Endothelial cell of umbilical vein (primary cell): ENCODE data around the gene SRGAP1. TPM values are rescaled to one million over a fixed set of nuclear protein-coding genes. Genes with fewer than 3 reads are reported as not detected.

Source experiments
- BruUV-seq: library from RNA; stranded (reverse); fragments of 400-500 nt; replicated peaks from 2 replicates; lab custom pipeline; 2021; lab: Mats Ljungman, UMichigan
- CTCF ChIA-PET: fragments of 300-600, 350-600 bp; sonication (Branson Sonifier 250); formaldehyde crosslinking; loops from one replicate; lab custom pipeline; 2021; ENCODE audit warnings: antibody characterized with exemption, inconsistent platforms; lab: Charles Lee
- POLR2A ChIA-PET: fragments of 300-600, 350-600 bp; sonication (Branson Sonifier 250); formaldehyde crosslinking; loops from one replicate; lab custom pipeline; 2021; ENCODE audit warnings: antibody characterized with exemption, inconsistent platforms; lab: Charles Lee
- DNase-seq: peaks from one replicate; pipeline ENCODE4 v3.0.0-alpha.2; 2011; ENCODE audit warnings: low read depth, low spot score
- FAIRE-seq: peaks from 2 replicates; lab custom pipeline; 2011; peaks lifted over from hg19 to GRCh38; lab: Jason Lieb, UNC
- H2AFZ ChIP-seq: 2 replicates; pipeline ENCODE4 v1.6.0; 2012; ENCODE audit warnings: low read depth, low read length, control low read depth, inconsistent platforms
- H3K27ac ChIP-seq: 2 replicates; pipeline ENCODE4 v1.5.1; 2011; ENCODE audit warnings: low read depth, mild to moderate bottlenecking, control low read depth, low read length, moderate library complexity; ENCODE audit not compliant: insufficient read depth
- H3K27me3 ChIP-seq, 2 experiments: 2 replicates each; pipeline versions ENCODE4 v1.6.0 to v1.6.1; 2011; ENCODE audit warnings: low read length in 2 of 2, mixed read lengths in 1 of 2; ENCODE audit not compliant: control insufficient read depth in 2 of 2, insufficient read depth in 2 of 2
- H3K36me3 ChIP-seq, 2 experiments: 2 replicates in 1 of 2; 3 replicates in 1 of 2; pipeline ENCODE4 v1.5.1; 2011; ENCODE audit warnings: low read length in 2 of 2, mild to moderate bottlenecking in 1 of 2, moderate library complexity in 1 of 2; ENCODE audit not compliant: control insufficient read depth in 2 of 2, insufficient read depth in 2 of 2; ENCODE audit errors: extremely low read depth in 1 of 2
- H3K4me1 ChIP-seq: 3 replicates; pipeline ENCODE4 v1.5.1; 2011; ENCODE audit warnings: mild to moderate bottlenecking, low read length; ENCODE audit not compliant: control insufficient read depth, insufficient read depth; ENCODE audit errors: extremely low read depth
- H3K4me2 ChIP-seq: 2 replicates; pipeline ENCODE4 v1.6.1; 2011; ENCODE audit warnings: low read length, control low read depth, mixed read lengths; ENCODE audit not compliant: insufficient read depth
- H3K4me3 ChIP-seq, 3 experiments: fragments of 200-600 bp in 1 of 3; sonication (generic), shearing (Covaris generic) in 1 of 3; replicated peaks in 1 of 3; 2 replicates each; pipeline ENCODE4 v1.5.1; 2011 to 2016; ENCODE audit warnings: control low read depth in 3 of 3, low read length in 3 of 3, mild to moderate bottlenecking in 2 of 3, inconsistent platforms in 1 of 3, low read depth in 1 of 3, moderate library complexity in 1 of 3; ENCODE audit not compliant: insufficient read depth in 1 of 3
- H3K79me2 ChIP-seq: 2 replicates; pipeline ENCODE4 v1.6.0; 2012; ENCODE audit warnings: low read length, inconsistent platforms; ENCODE audit not compliant: control insufficient read depth, insufficient read depth
- H3K9ac ChIP-seq: replicated peaks from 2 replicates; pipeline ENCODE3; 2011; ENCODE audit warnings: low read length, control low read depth; ENCODE audit not compliant: insufficient read depth; ENCODE audit errors: extremely low read depth
- H3K9me1 ChIP-seq: replicated peaks from 3 replicates; pipeline ENCODE4 v1.6.0; 2011; ENCODE audit warnings: mild to moderate bottlenecking, low read length; ENCODE audit not compliant: control insufficient read depth, insufficient read depth; ENCODE audit errors: extremely low read depth
- H3K9me3 ChIP-seq: replicated peaks from 2 replicates; pipeline ENCODE4 v1.5.1; 2012; ENCODE audit warnings: low read length, inconsistent platforms; ENCODE audit not compliant: control insufficient read depth, insufficient read depth
- H4K20me1 ChIP-seq: replicated peaks from 2 replicates; pipeline ENCODE3; 2011; ENCODE audit warnings: mild to moderate bottlenecking, low read length; ENCODE audit not compliant: control insufficient read depth, insufficient read depth; ENCODE audit errors: extremely low read depth
- CTCF ChIP-seq, 2 donors: IDR thresholded peaks; 1 replicate in 1 of 2; 2 replicates in 1 of 2; pipeline ENCODE4 v1.5.1; 2011; ENCODE audit warnings: low read length in 2 of 2, mild to moderate bottlenecking in 2 of 2, moderate library complexity in 2 of 2, control low read depth in 1 of 2, inconsistent platforms in 1 of 2, low read depth in 1 of 2; ENCODE audit not compliant: insufficient read depth in 1 of 2; ENCODE audit errors: extremely low read depth in 1 of 2
- EZH2 ChIP-seq: IDR thresholded peaks from 2 replicates; pipeline ENCODE4 v1.6.1; 2012; ENCODE audit warnings: borderline replicate concordance, low read depth, mild to moderate bottlenecking, moderate library complexity, low read length, inconsistent platforms; ENCODE audit not compliant: severe bottlenecking
- FOS ChIP-seq: IDR thresholded peaks from 2 replicates; pipeline ENCODE4 v1.6.1; 2011; ENCODE audit warnings: mild to moderate bottlenecking, low read length, moderate library complexity, borderline replicate concordance; ENCODE audit not compliant: insufficient read depth
- GATA2 ChIP-seq: IDR thresholded peaks from 2 replicates; pipeline ENCODE4 v1.7.0; 2011; ENCODE audit warnings: low read depth, mild to moderate bottlenecking, moderate library complexity, mixed read lengths, low read length; ENCODE audit not compliant: insufficient read length, insufficient read depth
- JUN ChIP-seq: IDR thresholded peaks from 2 replicates; pipeline ENCODE4 v1.6.1; 2011; ENCODE audit warnings: borderline replicate concordance, low read depth; ENCODE audit not compliant: insufficient read length, insufficient read depth
- MAX ChIP-seq: IDR thresholded peaks from 2 replicates; pipeline ENCODE4 v1.6.1; 2011; ENCODE audit not compliant: insufficient read depth, insufficient read length
- MYC ChIP-seq: IDR thresholded peaks from one replicate; pipeline ENCODE4 v1.6.1; 2011; ENCODE audit warnings: mild to moderate bottlenecking, low read depth, low read length
- POLR2A ChIP-seq: IDR thresholded peaks from 2 replicates; pipeline ENCODE4 v1.6.1; 2012; ENCODE audit warnings: low read depth, mild to moderate bottlenecking, control low read depth, low read length
- POLR2AphosphoS5 ChIP-seq: IDR thresholded peaks from 2 replicates; pipeline ENCODE4 v1.6.1; 2012; ENCODE audit warnings: low read depth, mild to moderate bottlenecking, control low read depth, low read length, moderate library complexity; ENCODE audit not compliant: insufficient read depth
- dilution Hi-C: fragments of 300-500 bp; cut with MboI; formaldehyde crosslinking; loops from one replicate; pipeline ENCODE4 v1.15.0; 2019; ENCODE audit warnings: low sequenced_read_pairs; ENCODE audit not compliant: extremely low pct_ligation_motif_present
- intact Hi-C: fragments of 100-400 bp; cut with micrococcal nuclease; formaldehyde crosslinking; loops from one replicate; pipeline ENCODE4 v1.10.0; 2022
- polyA plus RNA-seq, 4 experiments: library from polyadenylated mRNA; depleted of rRNA in 3 of 4; stranded (reverse) in 3 of 4; unstranded in 1 of 4; fragments of >200 nt; gene quantifications; 2 replicates each; pipeline versions ENCODE4 v1.2.1 to v1.2.3, GENCODE V29; 2011 to 2012; ENCODE audit warnings: missing spikeins in 1 of 4
- total RNA-seq: library from RNA; stranded (reverse); gene quantifications from 2 replicates; pipeline ENCODE4 v1.2.3, GENCODE V29; 2021

SRGAP1 gene
- total and polyA plus RNA-seq, 2 donors (not counting 3 experiments of a cell fraction or from before 2014, with no cell fraction given), result 4.9 to 16.3 TPM

GRCh38 chr12:64059685-64060084 is 215.2 kb downstream of the SRGAP1 start:
- ChIA-PET CTCF (interaction anchor here (1.1 to 1.6 kb wide), 3 partner anchors 162 to 221 kb away, joined by 3 to 6 read pairs (median 3); partner anchors contain the start of gene SRGAP1), POLR2A (interaction anchor here (0.7 kb wide), 1 partner anchor 205 kb away, joined by 4 read pairs; no protein-coding TSS in a partner anchor)
- no peaks in the 10 kb centered on the region for H3K27me3 ChIP-seq

More at GRCh38 chr12:64059685-64060084, 215.2 kb downstream of the SRGAP1 start:
- Histone ChIP-seq H4K20me1 (no peaks in the 10 kb centered on the region), H3K4me2 (no peak overlapping the region), H3K79me2 (no peaks in the 10 kb centered on the region), H2AFZ (no peak overlapping the region), H3K27ac (no peak overlapping the region), H3K9ac (no peak overlapping the region), H3K9me3 (no peaks in the 10 kb centered on the region), H3K4me3 (no peak overlapping the region), H3K36me3 (no peaks in the 10 kb centered on the region), H3K9me1 (no peaks in the 10 kb centered on the region), H3K4me1 (no peaks in the 10 kb centered on the region)
- DNase-seq (no peak), FAIRE-seq (no peak)
- dilution Hi-C loops (no loop called here), intact Hi-C loops (no loop called here)
- BruUV-seq, result no TSS peak
- TF ChIP-seq POLR2A, result no peak
- TF ChIP-seq POLR2AphosphoS5, result no peak
- TF ChIP-seq JUN, result no peak
- no peak for TF ChIP-seq MAX
- no peak for TF ChIP-seq EZH2
- no peak for TF ChIP-seq CTCF (IDR thresholded peaks at IDR 0.05; ENCODE audit: extremely low read depth in 1 of 2, insufficient read depth in 1 of 2, low read depth in 1 of 2, low read length in 2 of 2)
- TF ChIP-seq FOS, result no peak
- TF ChIP-seq MYC, result no peak
- TF ChIP-seq GATA2, result no peak
